Measurements from ENCODE around the gene GLRA1. TPM values are rescaled to one million over a fixed set of nuclear protein-coding genes. Genes with fewer than 3 reads are reported as not detected.
"Not testable (repeated sequence)": the region's sequence is repeated elsewhere in the genome, so short reads cannot be mapped to it uniquely, and the experiment has no call there.

The GLRA1 gene
- total and polyA plus RNA-seq, 12 donors = 0.40 to 2.7 (median 1.3) TPM; not detected in 7

- H3K4me3 ChIP-seq = no peak overlapping the region
- intact Hi-C loops (cut with DNase I) = no loop called here
- TF ChIP-seq CTCF (IDR thresholded peaks at IDR 0.05) (no peak), POLR2A (IDR thresholded peaks at IDR 0.05) (no peak)
- H3K9me3 ChIP-seq (replicated peaks in 1 of 3) = no peaks in the 10 kb centered on the region
- H3K36me3 ChIP-seq (replicated peaks in 1 of 2) = no peaks in the 10 kb centered on the region
- no peak for DNase-seq
- no peak overlapping the region for H3K27ac ChIP-seq
- H3K4me1 ChIP-seq (replicated peaks in 1 of 2) = no peaks in the 10 kb centered on the region
- WGBS, 4 donors = 65 to 83% (median 70%) methylated on average over 4 of the region's 4 CpGs
- no peaks in the 10 kb centered on the region for H3K27me3 ChIP-seq
Measured at GRCh38 chr5:151868451-151868850, 56.2 kb downstream of the GLRA1 start.

GRCh38 chr5:151864061-151864748 lies 60.4 kb downstream of the GLRA1 start:
- Histone ChIP-seq H3K9me3 (replicated peaks in 1 of 3) (no peaks in the 10 kb centered on the region), H3K4me1 (replicated peaks in 1 of 2) (no peaks in the 10 kb centered on the region), H3K4me3 (no peak overlapping the region), H3K27me3 (no peaks in the 10 kb centered on the region), H3K27ac (no peak overlapping the region), H3K36me3 (replicated peaks in 1 of 2) (no peaks in the 10 kb centered on the region)
- 69 to 79% (median 74%) methylated on average over 7 of the region's 7 CpGs for WGBS, 4 donors
- TF ChIP-seq CTCF (IDR thresholded peaks at IDR 0.05) (no peak), POLR2A (IDR thresholded peaks at IDR 0.05) (no peak)
- intact Hi-C loops (cut with DNase I) = no loop called here
- DNase-seq = no peak

- Histone ChIP-seq H3K36me3 (replicated peaks in 1 of 2) (no peaks in the 10 kb centered on the region), H3K4me1 (replicated peaks in 1 of 2) (no peaks in the 10 kb centered on the region), H3K27ac (no peak overlapping the region), H3K27me3 (no peaks in the 10 kb centered on the region), H3K9me3 (replicated peaks in 1 of 3) (no peaks in the 10 kb centered on the region), H3K4me3 (no peak overlapping the region)
- intact Hi-C loops (cut with DNase I) = no loop called here
- DNase-seq = no peak
- TF ChIP-seq POLR2A (IDR thresholded peaks at IDR 0.05) = no peak
- TF ChIP-seq CTCF (IDR thresholded peaks at IDR 0.05) = no peak
- 45 to 58% (median 54%) methylated on average over 1 of the region's 1 CpG for WGBS, 4 donors
Measured at GRCh38 chr5:151863566-151863965, 61.1 kb downstream of the GLRA1 start.

GRCh38 chr5:151862811-151863472 lies 61.7 kb downstream of the GLRA1 start:
- Histone ChIP-seq H3K27ac (no peak overlapping the region), H3K4me1 (replicated peaks in 1 of 2) (no peaks in the 10 kb centered on the region), H3K36me3 (replicated peaks in 1 of 2) (no peaks in the 10 kb centered on the region), H3K9me3 (replicated peaks in 1 of 3) (no peaks in the 10 kb centered on the region), H3K4me3 (no peak overlapping the region), H3K27me3 (no peaks in the 10 kb centered on the region)
- intact Hi-C loops (cut with DNase I) = no loop called here
- no peak for TF ChIP-seq CTCF (IDR thresholded peaks at IDR 0.05)
- no peak for TF ChIP-seq POLR2A (IDR thresholded peaks at IDR 0.05)
- no peak for DNase-seq
- WGBS, 4 donors = 69 to 91% (median 74%) methylated on average over 2 of the region's 2 CpGs

GRCh38 chr5:151860867-151861266 lies 63.8 kb downstream of the GLRA1 start:
- 83 to 91% (median 84%) methylated on average over 3 of the region's 4 CpGs for WGBS, 4 donors
- H3K27me3 ChIP-seq; H3K9me3 ChIP-seq (replicated peaks in 1 of 3); H3K27ac ChIP-seq; intact Hi-C loops (cut with DNase I); DNase-seq; H3K4me1 ChIP-seq (replicated peaks in 1 of 2); H3K4me3 ChIP-seq; H3K36me3 ChIP-seq (replicated peaks in 1 of 2): not testable (repeated sequence)
